CD4-positive, alpha-beta T cell treated with Interleukin-17A for 4 hours (primary cell): ENCODE measurements around the gene TPP1.

Experiments used
- DNase-seq: peaks from one replicate; pipeline ENCODE4 v3.0.0-alpha.2; 2020; ENCODE audit warnings: mixed read lengths

Gene TPP1

GRCh38 chr11:6619004-6619745 lies at the start of gene TPP1:
Gene TPP1 (minus strand): TSS chr11:6619422. CDS start chr11:6619400, 22 bp downstream.
- peak; percentile 90 for DNase-seq

- peak; percentile 40 for DNase-seq
Measured at GRCh38 chr11:6667733-6668374, 48.6 kb upstream of the TPP1 start.

DNA sequence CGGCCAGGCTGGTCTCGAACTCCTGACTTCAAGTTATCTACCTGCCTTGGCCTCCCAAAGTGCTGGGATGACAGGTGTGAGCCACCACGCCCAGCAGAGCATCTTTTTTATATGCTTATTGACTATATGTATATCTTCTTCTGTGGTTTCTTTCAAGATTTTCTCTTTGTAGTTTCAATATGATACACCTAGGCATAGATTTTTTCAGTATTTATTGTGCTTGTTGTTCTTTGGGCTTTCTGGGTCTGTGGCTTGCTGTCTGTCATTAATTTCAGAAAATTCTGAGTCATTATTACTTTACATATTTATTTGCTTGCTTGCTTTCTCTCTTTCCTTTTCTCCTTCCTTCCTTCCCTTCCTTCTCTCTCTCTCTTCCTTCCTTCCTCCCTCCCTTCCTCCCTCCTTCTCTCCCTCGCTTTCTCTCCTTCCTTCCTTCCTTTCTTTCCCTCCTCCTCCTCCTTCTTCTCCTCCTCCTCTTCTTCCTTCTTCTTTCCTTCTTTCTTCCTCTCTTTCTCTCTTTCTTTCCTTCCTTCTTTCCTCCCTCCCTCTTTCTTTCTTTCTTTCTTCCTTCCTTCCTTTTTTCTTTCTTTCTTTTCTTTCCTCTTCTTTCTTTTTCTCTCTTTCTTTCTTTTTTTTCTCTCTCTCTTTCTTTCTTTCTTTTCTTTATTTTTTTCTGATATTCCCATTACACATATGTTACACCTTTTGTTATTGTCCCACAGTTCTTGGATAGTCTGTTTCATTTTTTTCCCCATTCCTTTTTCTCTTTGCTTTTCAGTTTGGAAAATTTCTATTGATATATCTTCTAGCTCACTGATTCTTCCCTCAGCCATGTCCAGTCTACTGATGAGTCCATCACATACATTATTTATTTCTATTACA lies 47.3 kb upstream of the TPP1 start:
- DNase-seq = no peak

- DNase-seq = no peak
Measured at GRCh38 chr11:6664551-6664950, 45.3 kb upstream of the TPP1 start.

DNA sequence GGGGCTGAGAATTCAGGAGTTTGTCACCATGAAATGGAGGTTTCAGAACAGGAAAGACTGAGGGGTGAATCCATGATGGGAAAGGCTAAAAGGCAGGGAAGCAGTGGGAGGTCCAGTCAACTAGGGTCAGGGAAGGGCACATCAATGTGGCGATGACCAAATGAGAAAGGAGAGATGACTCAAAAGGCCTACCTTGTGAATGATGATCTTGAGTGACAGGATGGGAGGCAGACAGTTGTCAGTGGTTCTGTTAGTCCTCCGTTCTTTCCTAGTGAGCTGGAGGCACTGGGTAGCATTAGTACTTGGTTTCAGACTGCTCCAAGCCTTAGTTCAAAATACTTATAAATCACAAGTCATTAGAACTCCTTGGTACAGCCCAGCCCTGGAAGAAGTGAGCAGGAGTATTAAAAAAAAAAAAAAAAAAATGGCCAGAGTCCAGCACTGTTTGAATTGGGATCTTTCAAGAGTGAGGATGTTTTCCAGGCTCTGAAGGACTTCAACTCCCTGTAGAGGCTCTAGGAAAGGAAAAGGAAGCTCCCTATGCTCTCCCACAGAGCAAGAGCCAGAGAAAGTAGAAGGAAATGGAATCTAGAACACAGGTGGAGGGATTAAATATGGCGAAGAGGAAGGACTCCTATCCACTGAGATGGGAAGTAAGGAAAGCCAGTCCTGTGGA lies 44.7 kb upstream of the TPP1 start:
- no peak for DNase-seq

DNA sequence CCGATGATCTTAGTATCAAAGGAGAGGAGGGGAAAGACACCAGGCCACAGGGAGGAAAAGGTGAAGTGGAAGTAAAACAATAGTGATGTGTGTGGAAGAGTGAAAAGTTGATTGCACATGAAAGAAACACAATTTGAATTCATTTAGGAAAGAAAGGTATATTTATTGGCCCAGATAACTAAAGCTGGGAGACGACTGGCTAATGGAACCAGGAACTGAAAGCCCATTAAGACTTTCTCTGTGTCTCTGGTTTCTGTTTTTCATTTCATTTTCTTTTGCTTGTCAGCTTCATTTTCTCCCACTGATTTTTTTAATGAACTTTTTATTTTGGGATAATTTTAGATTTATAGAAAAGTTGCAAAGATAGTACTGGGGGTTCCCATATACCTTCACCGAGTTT lies 41.5 kb upstream of the TPP1 start:
- no peak for DNase-seq

DNA sequence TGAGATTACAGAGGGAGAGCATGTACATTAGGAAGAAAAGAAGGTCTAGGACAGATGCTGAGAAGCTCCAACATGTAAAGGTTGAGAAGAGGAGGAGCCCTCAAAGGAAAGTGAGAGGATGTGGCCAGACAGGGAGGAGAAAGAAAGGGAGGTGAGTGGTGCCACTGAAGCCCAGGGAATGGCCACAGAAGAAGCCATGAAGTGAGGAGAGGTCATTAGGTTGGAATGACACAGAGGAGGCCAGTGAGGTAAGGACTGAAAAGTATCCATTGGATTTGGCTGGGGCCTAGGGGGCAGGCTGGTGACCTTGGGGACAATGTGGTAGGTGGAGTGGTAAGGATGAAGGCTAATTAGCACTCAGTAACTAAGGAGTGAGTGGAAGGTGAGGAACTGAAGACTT lies 39.4 kb upstream of the TPP1 start:
- DNase-seq = no peak

DNA sequence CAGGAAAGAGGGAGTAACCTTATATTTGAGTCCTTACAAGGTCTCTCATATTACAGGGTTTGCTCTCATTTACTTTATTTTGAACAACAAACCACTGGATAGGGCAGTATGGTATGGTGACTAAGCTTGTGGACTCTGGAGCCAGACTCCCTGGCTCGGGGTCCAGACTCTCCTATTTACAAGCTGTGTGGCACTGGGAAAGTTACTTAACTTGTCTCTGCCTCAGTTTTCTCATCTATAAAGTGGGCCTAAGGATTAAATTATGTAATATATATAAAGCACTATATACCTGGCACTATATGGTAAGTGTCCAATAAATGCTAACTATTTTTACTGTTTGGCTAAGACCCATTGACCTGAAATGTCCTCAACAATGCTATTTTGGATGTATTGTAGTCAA lies 38.1 kb upstream of the TPP1 start:
- DNase-seq = no peak

GRCh38 chr11:6656936-6657335 lies 37.7 kb upstream of the TPP1 start:
- no peak for DNase-seq

- no peak for DNase-seq
Measured at GRCh38 chr11:6656584-6656915, 37.3 kb upstream of the TPP1 start.

- peak; percentile 68 for DNase-seq
Measured at GRCh38 chr11:6655790-6656583, 36.8 kb upstream of the TPP1 start, which contains the start of gene DCHS1. Gene DCHS1 (minus strand): TSS chr11:6655809. CDS start chr11:6641613, 14,196 bp downstream.

GRCh38 chr11:6655020-6655789 lies 36.0 kb upstream of the TPP1 start:
- DNase-seq = peak; percentile 56

GRCh38 chr11:6654281-6655019 lies 35.2 kb upstream of the TPP1 start:
- DNase-seq = no peak

DNA sequence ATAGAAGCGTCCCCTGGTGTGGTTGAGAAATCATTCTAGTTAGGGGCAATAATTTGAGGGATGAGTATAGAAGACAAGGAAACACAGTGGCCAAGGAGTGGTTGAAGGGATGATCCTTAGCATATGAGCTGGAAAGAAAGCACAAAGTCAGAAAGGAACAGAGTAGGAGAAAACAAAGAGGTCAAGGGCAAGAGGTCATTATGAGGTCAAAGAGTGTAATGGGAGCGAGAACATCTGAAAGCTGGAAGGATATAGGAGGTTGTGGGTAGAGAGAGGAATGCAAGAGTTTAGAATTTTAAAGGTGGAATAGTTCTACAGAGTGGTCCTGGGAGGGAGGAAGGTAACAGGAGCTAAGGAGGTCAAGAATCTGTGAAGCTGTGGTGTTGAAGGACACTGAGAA lies 34.4 kb upstream of the TPP1 start:
- no peak for DNase-seq

GRCh38 chr11:6653097-6653496 lies 33.9 kb upstream of the TPP1 start:
- DNase-seq = no peak

DNA sequence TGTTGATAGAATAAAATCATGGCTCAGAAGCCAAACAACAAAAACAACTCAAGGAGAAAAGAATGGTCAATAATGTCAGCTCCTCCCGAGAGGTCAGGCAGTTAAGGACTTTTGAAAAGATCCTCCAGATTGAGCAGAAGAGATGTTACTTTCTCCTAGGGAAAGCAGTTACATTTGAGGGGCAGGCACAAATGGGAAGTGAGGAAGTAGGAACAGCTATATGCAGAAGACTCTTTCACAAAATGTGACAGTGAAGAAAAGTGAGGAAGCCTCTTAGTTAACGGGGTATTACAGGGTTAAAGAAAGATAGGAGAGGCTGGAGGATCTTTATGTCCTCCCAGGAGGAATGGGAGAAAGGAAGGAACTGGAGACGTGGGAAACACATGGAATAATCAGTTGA lies 33.0 kb upstream of the TPP1 start:
- DNase-seq = no peak

GRCh38 chr11:6650980-6651379 lies 31.8 kb upstream of the TPP1 start:
- DNase-seq = peak; percentile 52

- no peak for DNase-seq
Measured at GRCh38 chr11:6650104-6650503, 30.9 kb upstream of the TPP1 start.

DNA sequence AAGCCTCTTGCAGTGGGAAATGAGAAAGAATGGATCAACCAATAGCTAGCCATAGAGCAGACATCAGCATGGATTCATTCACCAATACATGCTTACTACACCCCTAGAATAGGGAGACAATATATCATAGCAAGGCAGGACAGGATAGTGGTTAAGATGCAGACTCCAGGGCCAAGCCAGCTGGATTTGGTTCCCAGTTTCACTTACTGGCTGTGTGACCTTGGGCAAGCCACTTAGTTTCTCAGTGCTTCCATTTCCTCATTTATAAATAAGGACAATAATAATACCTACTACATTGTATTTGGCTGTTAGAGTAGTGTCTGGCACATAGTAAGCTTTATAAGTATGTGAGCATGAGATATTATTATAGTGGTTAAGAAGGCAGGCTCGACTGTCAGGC lies 29.3 kb upstream of the TPP1 start:
- DNase-seq = no peak

GRCh38 chr11:6647836-6648235 lies 28.6 kb upstream of the TPP1 start:
- no peak for DNase-seq
